ENCODE measurements around the gene ABCA3.

ABCA3 gene

DNA sequence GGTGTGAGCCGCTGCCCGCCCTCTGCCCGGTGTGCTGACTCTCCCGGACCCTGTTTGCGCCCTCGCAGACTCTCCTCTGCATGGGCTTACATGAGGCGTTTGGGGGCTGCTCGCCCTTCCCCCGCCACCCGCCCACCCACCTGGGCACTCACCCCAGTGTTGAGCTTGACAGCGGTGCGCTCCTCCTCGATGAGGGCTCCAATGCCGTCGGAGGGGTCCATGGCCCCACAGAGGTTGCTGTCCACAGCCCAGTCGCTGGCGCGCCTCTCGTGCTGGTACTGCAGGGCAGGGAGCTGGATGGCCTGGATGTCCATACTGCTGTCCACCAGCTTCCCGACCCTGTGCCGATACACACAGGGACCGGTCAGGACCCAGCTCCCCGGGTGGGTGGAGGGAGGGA lies 51.2 kb downstream of the ABCA3 start:
- Histone ChIP-seq H3K36me3 (ENCODE audit: control insufficient read depth, insufficient read depth, low read length) (no peaks in the 10 kb centered on the region; the same call in 1 of the 2 replicates), H3K4me3 (replicated peaks; ENCODE audit: low read depth, low read length) (no peak overlapping the region), H3K27me3 (replicated peaks; ENCODE audit: control insufficient read depth, insufficient read depth, low read length) (no peaks in the 10 kb centered on the region)
- DNase-seq (ENCODE audit: extremely low read depth, insufficient read length) = no peak
- TF ChIP-seq, protein P1, sequence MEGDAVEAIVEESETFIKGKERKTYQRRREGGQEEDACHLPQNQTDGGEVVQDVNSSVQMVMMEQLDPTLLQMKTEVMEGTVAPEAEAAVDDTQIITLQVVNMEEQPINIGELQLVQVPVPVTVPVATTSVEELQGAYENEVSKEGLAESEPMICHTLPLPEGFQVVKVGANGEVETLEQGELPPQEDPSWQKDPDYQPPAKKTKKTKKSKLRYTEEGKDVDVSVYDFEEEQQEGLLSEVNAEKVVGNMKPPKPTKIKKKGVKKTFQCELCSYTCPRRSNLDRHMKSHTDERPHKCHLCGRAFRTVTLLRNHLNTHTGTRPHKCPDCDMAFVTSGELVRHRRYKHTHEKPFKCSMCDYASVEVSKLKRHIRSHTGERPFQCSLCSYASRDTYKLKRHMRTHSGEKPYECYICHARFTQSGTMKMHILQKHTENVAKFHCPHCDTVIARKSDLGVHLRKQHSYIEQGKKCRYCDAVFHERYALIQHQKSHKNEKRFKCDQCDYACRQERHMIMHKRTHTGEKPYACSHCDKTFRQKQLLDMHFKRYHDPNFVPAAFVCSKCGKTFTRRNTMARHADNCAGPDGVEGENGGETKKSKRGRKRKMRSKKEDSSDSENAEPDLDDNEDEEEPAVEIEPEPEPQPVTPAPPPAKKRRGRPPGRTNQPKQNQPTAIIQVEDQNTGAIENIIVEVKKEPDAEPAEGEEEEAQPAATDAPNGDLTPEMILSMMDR (IDR thresholded peaks at IDR 0.05; ENCODE audit: insufficient read depth, low read length, poor library complexity, severe bottlenecking) = no peak

DNA sequence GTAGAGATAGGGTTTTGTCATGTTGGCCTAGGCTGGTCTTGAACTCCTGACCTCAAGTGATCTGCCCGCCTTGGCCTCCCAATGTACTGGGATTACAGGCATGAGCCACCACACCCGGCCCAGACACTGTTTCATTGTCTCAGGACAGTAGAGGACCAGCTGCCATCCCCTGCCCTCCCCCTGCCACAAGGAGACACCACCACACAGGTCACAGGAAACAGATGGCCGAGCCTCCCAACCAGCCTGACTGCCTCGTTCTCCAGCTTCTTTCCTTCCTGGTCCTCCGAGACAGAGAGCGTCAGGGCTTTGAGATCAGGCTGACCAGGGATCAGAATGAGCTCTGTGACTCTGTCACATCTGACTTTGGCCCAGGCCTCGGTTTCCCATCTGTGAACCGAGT lies 51.8 kb downstream of the ABCA3 start:
- H3K4me3 ChIP-seq (replicated peaks; ENCODE audit: low read depth, low read length) = no peak overlapping the region
- H3K27me3 ChIP-seq (replicated peaks; ENCODE audit: control insufficient read depth, insufficient read depth, low read length) = no peaks in the 10 kb centered on the region
- DNase-seq (ENCODE audit: extremely low read depth, insufficient read length) = no peak
- TF ChIP-seq, protein P1 (IDR thresholded peaks at IDR 0.05; ENCODE audit: insufficient read depth, low read length, poor library complexity, severe bottlenecking) = no peak
- no peaks in the 10 kb centered on the region; the same call in 1 of the 2 replicates for H3K36me3 ChIP-seq (ENCODE audit: control insufficient read depth, insufficient read depth, low read length)

DNA sequence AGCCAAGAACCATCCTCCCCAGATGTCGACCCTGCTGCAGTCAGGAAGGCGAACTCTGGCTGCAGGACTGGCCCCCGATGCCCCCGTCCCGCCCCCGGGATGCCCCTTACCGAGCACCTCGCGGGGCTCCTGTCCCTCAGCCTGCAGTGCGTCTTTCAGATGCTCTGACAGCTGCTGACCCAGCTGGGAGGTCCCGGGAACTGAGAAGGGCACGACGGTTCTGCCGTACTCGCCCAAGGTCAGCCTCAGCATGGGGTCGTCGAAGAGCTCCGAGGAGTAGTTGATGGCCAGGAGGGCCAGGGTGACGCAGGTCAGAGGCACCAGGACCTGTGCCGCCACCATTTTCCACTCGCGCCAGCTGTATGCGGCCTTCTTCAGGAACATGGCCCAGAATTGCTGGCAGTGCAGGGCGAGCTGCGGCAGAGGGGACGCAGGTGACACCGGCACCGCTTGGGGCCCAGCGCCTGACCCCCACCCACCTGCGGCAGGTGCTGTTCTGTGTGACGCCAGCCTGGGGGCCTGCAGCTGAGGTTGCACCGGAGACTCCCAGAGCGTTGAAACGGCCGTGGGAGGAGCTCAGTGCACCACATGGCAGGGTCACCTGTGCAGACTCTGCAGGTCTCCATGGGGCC lies 52.5 kb downstream of the ABCA3 start:
- Histone ChIP-seq H3K27me3 (replicated peaks; ENCODE audit: control insufficient read depth, insufficient read depth, low read length) (no peaks in the 10 kb centered on the region), H3K36me3 (ENCODE audit: control insufficient read depth, insufficient read depth, low read length) (no peaks in the 10 kb centered on the region; the same call in 1 of the 2 replicates), H3K4me3 (replicated peaks; ENCODE audit: low read depth, low read length) (no peak overlapping the region)
- TF ChIP-seq, protein P1 (IDR thresholded peaks at IDR 0.05; ENCODE audit: insufficient read depth, low read length, poor library complexity, severe bottlenecking) = no peak
- no peak for DNase-seq (ENCODE audit: extremely low read depth, insufficient read length)

DNA sequence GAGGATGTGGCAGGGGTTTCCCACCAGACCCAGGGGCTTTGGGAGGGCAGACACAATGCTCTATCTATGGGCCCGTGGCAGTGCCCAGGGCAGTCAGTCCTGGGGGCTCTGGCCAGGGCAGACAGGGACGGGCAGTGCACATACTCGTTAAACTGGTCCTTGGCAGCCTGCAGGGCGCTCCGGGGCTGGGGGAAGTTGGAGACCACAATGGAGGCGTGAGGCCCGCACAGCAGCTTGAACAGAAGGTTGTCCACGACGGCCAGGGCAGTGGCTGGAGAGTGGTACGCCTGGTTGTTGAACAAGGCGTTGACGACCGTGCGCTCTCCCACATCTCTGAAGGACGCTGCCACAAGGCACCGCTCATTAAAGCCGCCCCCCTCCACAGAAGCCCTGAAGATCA lies 54.0 kb downstream of the ABCA3 start:
- no peak for DNase-seq (ENCODE audit: extremely low read depth, insufficient read length)
- Histone ChIP-seq H3K4me3 (replicated peaks; ENCODE audit: low read depth, low read length) (no peak overlapping the region), H3K27me3 (replicated peaks; ENCODE audit: control insufficient read depth, insufficient read depth, low read length) (no peaks in the 10 kb centered on the region), H3K36me3 (ENCODE audit: control insufficient read depth, insufficient read depth, low read length) (no peaks in the 10 kb centered on the region; the same call in 1 of the 2 replicates)
- TF ChIP-seq, protein P1 (IDR thresholded peaks at IDR 0.05; ENCODE audit: insufficient read depth, low read length, poor library complexity, severe bottlenecking) = no peak

DNA sequence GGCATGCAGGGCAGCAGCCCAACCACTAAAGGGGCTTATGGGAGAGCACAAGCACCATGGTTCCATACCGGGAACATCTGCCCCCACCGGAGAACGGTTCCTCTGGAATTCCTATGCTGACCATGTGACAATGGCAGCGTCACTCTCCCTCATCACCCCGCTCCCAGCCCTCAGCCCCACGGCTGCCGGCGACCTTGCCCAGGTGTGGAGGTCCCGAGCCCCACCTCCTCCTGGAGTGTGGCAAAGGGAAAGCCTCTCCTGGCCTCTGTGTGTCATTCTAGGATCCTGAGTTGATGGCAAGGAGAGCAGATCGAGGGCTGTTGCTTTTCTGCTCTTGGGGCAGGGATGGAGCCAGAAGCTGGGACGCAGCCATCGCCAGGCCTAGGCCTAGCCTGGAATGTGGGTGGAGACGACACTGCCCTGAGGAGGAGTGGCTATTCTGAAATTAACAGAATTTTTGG lies 54.8 kb downstream of the ABCA3 start:
- Histone ChIP-seq H3K4me3 (replicated peaks; ENCODE audit: low read depth, low read length) (no peak overlapping the region), H3K27me3 (replicated peaks; ENCODE audit: control insufficient read depth, insufficient read depth, low read length) (no peaks in the 10 kb centered on the region), H3K36me3 (ENCODE audit: control insufficient read depth, insufficient read depth, low read length) (no peaks in the 10 kb centered on the region; the same call in none of the 2 replicates)
- DNase-seq (ENCODE audit: extremely low read depth, insufficient read length) = no peak
- TF ChIP-seq, protein P1 (IDR thresholded peaks at IDR 0.05; ENCODE audit: insufficient read depth, low read length, poor library complexity, severe bottlenecking) = no peak

Measured in GM06990 (cell line).